ENCODE measurements around the gene TMEM266.

Gene TMEM266

DNA sequence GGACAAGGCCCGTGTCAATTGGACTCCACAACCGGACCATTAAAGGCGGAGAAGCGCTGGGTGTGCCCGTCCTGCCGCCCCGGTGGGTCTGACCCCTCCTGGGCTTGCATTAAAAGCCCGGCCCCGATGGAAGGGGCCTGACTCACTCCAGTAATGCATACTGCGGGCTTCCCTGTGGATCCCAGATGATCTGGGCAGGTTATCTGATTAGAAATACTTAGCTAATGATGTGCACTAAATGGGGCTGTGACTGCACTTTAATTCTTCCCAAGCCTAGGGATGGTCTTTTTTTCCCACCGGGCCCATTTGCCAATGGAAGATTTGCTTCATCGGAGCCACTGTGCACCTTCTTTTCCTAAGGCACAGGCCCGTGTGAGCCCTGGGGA is 124.9 kb downstream of the TMEM266 start:
- DNase-seq (ENCODE audit: low spot score) = no peak

DNA sequence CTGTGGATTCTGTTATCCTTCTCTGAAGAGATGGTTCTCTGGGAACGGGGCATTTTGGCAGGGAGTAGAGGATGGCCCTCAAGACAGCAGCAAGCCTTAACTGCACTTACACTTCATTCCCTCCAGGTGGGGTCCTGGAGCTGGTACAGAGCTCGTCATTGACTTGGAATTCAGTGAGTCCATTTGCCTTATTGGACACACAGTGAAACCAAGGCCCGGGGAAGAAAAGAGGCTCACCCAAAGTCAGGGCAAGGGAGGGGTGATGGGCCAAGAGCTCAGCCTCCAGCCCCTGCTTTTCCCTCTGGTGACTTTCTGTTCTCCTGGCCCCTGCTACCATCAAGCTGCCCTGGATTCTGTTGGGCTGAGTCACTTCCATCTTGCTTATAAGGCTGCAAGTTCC is 125.9 kb downstream of the TMEM266 start:
- DNase-seq (ENCODE audit: low spot score) = peak; percentile 70

DNA sequence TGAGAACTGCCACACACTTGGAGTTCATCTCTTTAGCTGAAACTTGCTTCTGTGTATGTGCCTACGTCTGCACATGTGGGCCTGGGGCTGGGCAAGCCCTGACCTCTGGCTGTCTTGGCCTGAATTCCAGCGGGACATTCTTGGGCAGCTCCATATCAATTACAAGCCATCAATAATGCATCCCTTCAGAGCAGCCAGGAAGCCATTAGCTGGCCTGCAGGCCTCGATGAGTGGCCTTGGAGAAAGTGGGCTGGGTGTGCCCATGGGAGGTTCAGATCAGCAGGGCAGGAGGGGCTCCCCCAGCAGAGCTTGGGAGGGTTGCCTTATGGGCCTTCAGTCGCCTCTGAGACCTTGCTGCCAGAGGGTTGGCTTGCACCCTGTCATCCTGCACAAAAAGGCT is 127.4 kb downstream of the TMEM266 start:
- DNase-seq (ENCODE audit: low spot score) = no peak

DNA sequence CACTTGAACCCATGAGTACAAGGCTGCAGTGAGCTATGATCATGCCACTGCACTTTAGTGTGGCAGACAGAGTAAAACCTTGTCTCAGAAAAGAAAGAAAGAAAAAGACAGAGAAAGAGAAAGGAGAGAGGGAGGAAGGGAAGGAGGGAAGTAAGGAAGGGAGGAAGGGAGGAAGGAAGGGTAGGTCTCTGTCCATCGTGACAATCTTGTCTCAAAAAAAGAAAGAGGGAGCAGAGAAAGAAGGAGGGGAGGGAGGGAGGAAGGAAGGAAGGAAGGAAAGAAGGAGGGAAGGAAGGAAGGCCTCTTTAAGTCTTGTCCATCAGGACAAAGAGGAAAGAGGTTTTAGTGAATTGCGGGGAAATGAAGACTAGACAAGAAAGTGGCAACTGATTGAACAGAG is 129.3 kb downstream of the TMEM266 start:
- DNase-seq (ENCODE audit: low spot score) = no peak

DNA sequence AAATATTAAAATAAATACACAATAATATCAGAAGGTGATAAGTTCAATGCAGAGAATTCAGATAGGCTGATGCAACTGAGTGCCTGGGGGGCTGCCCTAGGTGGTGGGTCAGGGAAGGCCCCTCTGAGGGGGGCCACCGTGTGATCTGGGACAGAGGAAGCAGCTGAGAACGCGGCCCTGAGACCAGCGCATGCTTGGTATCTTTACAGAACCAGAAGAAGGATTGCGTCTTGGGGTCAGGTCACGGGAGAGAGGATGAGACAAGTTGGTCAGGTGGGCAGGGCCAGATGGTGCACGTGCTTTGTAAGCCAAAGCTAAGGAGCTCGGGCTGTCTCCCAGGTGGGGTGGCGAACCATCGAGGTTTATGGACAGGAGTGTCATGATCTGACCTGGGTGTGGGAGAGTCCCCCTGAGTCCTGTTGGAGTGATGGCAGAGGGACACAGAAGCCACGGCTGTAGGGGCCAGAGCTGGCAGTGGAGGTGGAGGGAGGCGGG is 130.3 kb downstream of the TMEM266 start:
- no peak for DNase-seq (ENCODE audit: low spot score)

DNA sequence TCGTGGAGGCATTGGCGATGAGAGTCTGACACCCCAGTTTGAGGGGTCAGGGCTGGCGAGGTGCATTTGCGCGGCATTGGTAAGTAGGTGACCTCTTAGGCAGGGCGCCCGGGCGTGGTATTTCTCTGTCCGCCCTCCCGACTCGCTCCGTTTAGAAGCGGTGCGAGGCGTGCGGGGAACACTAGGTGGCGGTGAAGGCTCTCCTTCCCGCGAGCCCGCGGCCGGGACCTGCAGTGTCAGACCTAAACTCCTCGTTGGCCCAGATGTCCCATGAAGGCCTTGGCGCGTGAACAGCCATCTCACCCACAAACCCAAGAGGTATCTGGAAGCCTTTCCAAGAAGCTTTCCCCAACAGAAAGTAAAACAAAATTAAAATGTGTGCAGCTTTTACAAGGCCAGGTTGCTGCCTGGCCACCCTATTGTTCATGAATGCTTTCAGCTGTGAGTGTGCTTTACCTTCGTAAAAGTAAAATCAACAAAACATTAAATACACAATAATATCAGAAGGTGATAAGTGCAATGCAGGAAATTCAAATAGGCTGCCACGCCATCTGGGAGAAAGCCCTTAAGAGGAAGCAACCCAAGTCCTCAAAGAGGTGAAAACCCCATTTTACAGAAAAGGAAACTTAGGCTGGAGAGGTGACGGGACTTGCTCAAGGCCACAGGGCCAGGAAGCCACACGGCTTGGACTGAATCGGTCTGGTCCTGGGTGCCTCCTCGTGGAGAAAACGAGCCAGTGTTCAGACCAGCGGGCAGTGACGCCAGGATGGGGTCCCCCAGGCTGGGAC is 131.2 kb downstream of the TMEM266 start:
- peak; percentile 93 for DNase-seq (ENCODE audit: low spot score)

DNA sequence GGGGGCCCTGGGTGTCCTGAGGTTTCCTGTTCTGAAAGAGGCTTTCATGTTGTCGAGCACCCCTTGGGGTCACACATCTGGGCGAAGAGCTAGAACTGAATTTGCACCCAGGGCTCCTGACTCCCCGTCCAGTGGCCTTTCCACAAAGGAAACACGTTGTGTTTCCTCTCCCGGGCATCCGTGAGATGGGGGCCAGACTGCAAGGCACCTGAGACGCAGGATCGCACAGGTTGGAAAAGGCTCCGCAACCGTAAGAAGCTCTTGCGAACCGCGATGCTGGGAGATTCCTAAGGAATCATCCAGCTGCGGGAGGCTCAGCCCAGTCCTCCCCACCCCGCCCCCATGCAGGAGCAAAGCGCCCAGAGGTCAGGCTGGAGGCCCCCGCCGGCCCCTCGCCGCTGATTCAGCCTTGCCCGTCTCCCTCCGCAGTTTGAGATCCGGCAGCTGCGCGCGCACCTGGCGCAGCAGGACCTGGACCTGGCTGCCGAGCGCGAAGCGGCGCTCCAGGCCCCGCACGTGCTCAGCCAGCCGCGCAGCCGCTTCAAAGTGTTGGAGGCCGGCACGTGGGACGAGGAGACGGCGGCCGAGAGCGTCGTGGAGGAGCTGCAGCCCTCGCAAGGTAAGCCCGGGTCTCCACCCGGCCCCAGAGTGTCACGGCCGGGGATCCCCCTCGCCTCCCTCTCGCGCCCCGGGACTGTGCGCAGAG is 131.9 kb downstream of the TMEM266 start:
- no peak for DNase-seq (ENCODE audit: low spot score)

DNA sequence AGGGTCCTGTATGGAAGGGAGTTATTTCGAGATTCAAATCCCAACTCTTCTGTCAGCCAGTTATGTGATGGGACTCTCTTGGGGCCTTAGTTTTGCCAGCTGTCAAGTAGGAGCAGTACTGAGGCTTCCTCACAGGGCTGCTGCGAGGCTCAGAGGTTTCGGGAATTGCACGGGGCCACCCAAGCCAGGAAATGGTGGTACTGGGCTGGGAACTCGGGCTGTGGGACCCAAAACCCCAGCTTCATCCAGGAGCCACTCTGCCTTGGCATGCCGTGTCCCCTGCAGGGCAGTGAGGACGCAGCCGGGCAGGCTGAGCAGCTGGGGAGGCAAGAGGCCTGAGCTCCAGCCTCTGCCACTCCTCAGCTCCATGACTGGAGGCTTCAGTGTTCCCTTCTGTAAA is 132.9 kb downstream of the TMEM266 start:
- no peak for DNase-seq (ENCODE audit: low spot score)

DNA sequence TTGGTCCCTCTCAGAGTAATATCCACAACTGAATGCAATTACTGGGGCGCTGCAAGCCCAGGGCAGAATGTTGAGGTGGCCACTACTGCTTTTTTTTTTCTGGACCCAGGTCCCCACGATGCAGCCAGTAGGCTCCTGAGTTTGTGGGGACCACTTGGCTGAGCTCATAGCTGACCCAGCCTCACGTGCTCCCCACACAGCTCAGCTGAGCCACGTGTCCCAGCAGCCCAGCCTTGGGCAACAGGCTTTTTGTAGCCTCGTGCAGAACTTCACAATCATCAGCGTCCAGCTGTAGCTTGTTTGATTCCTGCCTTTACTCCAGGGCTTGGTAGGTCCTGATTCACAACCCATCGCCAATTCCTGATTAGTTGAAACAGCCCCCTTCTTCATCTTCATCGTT is 134.1 kb downstream of the TMEM266 start:
- no peak for DNase-seq (ENCODE audit: low spot score)

DNA sequence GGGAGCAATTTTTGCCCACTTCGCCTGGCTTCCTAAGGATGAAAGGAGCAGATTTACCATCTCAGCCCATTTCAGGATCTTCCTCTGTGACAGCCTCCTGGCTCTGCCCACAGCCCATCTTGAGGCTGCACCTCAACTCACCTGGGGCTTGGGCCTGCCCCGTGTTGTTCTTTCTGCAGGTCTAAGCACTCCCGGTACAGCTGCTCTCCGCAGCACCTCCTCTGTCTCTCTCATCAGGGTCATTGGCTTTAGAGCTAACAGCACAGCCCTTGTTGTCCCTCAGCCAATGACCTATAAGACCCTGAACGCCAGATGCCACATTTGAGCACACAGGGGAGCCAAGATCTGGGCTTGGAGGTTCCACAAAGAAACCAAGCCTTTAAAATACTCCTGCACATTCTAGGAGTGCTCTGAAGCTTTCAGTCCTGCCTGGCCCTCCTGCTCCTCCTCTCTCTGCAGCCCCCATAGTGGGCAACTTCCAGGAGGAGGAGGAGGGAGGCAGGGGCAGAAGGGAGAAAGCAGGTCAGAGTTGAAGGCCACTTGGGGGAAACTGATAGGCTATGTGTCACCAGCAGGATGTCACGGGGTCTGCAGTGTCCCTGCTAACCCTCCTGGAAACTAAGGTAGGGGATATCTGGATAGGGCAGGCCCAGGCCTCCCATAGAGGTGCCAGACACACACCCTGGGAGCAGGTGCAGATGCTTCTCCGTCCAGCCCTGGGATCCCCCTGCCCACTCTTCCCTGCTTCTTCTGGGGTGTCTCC is 135.9 kb downstream of the TMEM266 start:
- no peak for DNase-seq (ENCODE audit: low spot score)

DNA sequence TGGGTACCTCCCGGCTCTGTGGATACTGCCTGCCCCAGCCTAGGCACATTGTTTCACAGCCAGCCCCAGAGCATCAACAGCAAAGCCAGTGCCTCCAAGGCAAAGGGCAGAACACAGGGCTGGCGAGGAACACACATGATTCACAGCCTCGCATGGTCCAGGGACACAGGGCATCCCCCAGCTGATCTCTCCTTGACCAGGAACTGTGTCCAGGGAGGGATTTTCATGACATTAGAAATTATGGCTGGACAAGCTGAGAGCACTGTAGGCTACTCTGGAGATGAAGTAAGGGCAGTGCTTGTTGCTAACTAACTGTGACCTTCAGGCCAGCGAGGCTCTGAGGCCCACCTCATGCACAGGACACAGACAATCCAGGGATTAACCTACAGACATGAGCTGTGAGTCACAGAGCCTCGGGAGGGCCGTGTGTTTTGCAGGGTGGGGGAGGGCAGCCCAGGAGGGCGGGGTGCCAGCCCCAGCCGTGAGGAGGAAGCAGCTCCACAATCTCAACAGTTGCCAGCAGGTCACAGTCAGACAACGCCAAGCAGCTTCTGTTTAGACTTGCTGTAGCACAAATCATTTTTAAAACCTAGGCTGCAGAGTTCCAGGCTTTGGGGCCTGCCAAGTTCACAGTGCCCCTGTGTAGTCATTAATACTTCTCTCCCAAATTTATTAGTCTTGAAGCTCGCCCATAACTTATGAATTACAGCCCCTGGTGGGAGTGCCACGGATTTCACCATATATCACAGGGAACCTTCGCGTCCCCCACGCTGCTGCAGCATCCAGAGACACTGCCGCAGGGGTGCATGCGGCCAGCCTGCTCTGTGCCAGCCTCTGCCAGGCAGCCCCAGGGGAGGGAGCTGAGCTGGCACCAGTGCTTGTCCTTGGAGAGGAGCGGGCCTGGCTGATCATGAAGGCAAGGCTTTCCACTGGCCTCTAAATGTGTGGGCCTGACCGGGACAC is 136.8 kb downstream of the TMEM266 start:
- peak; percentile 89 for DNase-seq (ENCODE audit: low spot score)

DNA sequence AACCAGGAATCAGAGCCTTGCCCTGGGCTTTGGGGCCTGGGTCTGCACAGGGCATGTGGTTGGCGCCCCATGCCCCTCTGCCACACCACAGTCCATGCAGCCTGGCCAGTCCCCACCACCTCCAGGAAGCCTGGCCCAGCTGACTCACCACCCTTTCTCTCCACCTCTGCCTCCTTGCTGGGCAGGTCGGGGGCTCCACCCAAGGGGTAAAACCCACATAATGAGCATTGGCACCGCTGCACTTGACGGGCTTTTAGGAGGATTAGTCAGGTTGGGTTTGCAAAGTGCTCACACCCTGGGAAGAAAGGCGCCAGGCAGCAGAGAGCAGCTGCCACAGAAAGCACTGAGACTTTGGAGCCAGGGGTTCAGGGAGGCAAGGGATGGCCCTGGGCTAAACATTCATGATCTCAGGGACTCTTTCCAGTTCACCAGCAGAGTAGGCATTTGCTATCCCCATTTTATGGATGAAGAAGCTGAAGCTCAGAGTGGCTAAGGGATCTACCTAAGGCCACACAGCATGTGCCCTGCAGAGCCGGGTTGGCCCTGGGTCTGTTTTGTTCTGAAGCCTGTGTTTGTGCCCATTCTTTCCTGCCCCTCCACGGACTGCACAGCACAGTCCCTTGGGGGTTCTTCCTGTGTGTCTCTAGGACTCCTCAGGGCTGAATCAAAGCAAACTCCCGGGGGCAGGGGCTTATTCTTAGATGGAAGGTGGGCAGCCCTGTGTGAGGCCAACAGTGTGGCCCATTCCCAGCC is 138.1 kb downstream of the TMEM266 start:
- DNase-seq (ENCODE audit: low spot score) = no peak

DNA sequence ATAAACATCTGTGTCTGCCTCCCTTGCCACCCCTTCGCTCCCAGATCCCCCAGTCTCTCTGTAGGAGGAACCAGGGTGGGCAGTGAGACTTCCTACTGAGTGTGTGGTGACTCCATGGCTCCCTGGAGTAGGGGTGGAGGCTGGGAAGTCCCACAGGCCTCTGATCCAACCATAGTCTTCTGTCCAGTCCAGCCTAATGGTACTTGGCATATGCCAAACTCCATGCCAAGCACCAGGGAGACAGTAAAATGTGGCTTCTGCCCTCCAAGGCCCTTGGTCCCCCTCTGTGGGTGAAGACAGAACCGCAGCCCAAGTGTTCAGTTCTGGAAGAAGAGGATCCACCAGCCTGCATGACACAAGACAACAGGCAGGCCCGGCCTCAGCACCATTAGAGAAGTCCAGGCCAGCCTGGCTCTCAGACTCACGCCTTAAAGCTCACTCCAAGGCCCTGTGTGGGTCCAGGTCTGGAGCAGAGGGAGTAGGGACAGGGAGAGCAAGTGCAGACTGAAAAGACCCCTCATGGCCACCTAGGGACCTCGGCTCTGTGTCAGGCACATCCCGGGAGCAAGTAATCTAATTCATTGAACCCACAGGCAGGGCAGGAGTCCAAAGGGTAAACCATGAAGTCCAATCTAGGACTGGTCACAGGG is 138.8 kb downstream of the TMEM266 start:
- DNase-seq (ENCODE audit: low spot score) = no peak

DNA sequence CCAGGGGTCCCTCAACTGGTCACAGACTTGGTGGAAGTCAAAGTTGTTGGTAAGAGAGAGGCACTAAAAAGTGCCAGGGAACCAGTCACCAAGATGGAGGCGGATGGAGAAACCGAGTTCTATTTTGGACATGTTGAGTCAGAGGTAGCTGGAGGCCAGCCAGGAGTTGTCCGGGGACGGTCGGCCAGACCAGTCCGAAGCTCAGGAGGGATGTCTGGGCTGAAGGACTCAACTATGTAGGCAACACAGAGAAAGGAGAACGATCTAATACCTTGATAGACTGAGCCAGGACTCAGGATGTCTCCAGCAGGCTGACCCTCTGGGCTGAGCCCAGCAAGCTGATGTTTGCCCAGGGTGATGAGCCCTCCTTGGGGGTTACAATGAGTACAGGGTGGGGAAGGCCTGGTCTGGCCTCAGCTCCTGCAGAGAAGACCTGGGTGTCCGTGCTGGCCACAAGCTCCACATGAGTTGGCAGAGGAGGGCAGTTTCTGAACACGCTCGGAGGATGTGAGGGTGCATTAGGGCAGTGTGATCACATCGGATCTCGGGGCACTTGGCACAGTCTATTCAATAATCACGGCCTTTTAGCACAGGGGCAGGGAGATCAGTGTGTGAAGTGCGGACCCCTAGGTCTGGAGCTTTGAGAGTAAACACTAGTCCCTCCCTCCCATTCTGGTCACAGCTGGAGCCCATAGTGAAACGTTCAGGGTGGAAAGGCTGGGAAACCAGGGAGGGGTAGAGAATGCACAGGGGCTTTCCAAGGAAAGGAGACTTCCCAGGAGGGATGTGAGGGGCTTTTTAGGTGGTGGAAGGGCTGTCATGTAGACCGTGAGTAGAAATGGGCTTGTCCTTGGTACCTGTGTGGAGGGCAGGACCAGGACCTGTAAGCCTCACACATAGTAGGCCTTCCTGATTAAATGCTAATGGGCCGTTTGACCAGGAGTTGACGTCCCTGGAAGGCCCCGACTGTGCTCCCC is 139.6 kb downstream of the TMEM266 start:
- peak; percentile 82 for DNase-seq (ENCODE audit: low spot score)

DNA sequence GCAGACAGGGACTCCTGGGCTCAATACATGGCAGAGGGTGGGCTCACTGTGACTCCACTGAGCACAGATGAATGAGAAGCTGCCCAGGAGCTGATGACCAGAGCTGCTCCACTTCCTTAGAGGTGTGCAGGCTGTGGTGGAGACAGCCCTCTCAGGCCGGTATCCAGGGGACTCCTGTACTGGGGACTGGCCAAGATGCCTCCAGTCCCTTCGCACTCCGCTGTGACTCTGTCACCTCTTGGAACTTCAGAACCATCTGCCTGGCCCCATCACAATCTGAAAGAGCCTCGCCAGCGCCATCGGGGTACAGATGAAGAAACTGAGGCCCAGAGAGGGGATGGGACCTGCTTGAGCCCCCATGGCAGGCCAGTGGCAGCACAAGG is 140.3 kb downstream of the TMEM266 start:
- DNase-seq (ENCODE audit: low spot score) = no peak

DNA sequence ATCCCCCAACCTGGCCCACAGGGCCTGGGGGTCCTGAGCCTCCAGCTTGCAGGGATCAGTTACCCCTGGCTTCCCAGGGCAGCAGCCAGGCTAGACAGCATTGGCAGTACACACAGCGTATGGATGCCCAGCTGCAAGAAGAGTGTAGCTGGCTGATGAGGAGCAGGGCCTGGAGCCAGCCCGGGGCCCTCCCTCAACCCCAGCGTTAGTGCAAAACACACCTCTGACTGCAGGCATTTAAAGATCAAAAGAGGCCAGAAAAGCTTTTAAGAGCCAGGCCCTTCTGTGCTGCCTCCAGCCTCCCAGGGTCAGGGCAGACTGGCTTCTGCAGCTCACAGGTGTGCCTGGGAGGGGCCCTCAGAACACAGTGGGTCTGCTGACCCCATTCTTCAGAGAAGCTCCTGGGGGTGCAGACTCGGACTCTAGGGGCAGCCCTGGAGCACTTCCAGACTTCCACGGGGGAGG is 140.9 kb downstream of the TMEM266 start:
- no peak for DNase-seq (ENCODE audit: low spot score)

DNA sequence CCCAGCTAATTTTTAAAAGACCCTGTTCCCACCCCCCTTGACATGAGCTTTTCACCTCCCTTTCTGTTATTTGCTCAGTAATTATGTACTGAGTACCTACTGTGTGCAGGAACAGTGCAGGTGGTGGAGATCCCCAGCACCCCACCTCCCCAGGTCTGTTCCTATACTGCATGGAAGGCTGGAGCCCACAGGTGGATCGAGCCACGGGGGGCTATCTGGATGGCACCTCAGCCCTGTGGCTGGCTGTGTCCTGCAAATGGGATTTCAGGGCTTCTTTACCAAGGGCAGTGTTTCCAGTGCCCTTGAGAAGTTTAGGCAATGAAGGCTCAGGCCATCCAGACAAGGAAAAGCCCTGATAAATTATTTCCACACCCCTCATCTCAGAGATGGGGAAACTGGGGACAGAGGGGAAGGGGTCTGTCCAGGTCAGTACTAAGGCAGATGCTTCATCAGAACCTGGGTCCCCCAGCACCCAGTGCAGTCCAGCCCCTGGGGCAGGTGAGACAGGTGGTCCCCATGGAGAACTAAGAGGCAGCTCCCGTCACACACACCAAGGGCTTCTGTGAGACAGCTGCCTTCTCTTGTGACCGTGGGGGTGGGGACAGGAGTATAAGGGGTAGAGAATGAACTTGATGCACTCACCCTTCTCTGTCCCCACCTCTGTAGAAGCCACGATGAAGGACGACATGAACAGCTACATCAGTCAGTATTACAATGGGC is 141.9 kb downstream of the TMEM266 start:
- no peak for DNase-seq (ENCODE audit: low spot score)

DNA sequence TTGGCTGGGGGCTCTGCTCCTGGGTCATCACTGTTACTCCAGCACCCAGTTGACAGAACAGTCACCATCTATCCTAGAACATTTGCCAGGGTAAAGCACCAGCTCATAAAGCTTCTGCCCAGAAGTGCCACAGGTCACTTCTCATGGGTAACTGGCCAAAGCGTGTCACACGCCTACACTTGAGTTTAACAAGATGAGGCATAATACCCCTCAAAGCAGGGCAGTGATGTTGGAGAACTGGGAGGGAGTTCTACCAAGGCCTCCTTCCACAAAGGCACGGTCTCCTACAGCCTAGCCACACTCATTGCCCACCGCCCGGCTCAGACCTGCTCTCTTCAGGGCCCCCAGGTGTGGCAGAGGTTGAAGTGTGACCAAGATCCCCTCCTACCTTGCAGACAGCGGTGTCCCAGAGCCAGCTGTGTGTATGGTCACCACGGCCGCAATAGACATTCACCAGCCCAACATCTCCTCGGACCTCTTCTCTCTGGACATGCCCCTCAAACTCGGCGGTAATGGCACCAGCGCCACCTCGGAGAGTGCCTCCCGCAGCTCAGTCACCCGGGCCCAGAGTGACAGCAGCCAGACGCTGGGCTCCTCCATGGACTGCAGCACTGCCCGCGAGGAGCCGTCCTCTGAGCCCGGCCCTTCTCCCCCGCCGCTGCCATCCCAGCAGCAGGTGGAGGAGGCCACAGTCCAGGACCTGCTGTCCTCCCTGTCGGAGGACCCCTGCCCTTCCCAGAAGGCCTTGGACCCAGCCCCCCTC is 143.7 kb downstream of the TMEM266 start:
- no peak for DNase-seq (ENCODE audit: low spot score)

Measured in AG08396 (cell line).